Measurements from ENCODE around the gene GIMAP4.

GIMAP4 gene

GRCh38 chr7:150620617-150621371 is 53.6 kb downstream of the GIMAP4 start:
- DNase-seq (ENCODE audit: low read depth), result no peak
- no peak for TF ChIP-seq CTCF (IDR thresholded peaks at IDR 0.05; ENCODE audit: control insufficient read depth, extremely low read depth, insufficient read depth)

GRCh38 chr7:150621376-150621775 is 54.2 kb downstream of the GIMAP4 start:
- no peak overlapping the region for H3K4me3 ChIP-seq (ENCODE audit: low read depth, low read length)
- no peak for TF ChIP-seq CTCF (IDR thresholded peaks at IDR 0.05; ENCODE audit: control insufficient read depth, extremely low read depth, insufficient read depth)
- DNase-seq (ENCODE audit: low read depth), result no peak

More at GRCh38 chr7:150620617-150621371, 53.6 kb downstream of the GIMAP4 start:
- no peak overlapping the region for H3K4me3 ChIP-seq (ENCODE audit: low read depth, low read length)

Data from LNCaP clone FGC (cell line).